B cell (primary cell): ENCODE measurements around the gene SMARCD2.

Source experiments
- EZH2 ChIP-seq: IDR thresholded peaks from 2 replicates; pipeline ENCODE4 v1.6.1; 2012; ENCODE audit warnings: borderline replicate concordance, low read depth, mild to moderate bottlenecking, moderate library complexity, low read length; ENCODE audit not compliant: insufficient read depth, poor library complexity, severe bottlenecking
- TF ChIP-seq, protein P1 (sequence below): fragments of 200-600 bp; IDR thresholded peaks from one replicate; pipeline ENCODE4 v1.8.0; 2022; ENCODE audit warnings: antibody characterized with exemption, mild to moderate bottlenecking

- TF ChIP-seq, protein P1, sequence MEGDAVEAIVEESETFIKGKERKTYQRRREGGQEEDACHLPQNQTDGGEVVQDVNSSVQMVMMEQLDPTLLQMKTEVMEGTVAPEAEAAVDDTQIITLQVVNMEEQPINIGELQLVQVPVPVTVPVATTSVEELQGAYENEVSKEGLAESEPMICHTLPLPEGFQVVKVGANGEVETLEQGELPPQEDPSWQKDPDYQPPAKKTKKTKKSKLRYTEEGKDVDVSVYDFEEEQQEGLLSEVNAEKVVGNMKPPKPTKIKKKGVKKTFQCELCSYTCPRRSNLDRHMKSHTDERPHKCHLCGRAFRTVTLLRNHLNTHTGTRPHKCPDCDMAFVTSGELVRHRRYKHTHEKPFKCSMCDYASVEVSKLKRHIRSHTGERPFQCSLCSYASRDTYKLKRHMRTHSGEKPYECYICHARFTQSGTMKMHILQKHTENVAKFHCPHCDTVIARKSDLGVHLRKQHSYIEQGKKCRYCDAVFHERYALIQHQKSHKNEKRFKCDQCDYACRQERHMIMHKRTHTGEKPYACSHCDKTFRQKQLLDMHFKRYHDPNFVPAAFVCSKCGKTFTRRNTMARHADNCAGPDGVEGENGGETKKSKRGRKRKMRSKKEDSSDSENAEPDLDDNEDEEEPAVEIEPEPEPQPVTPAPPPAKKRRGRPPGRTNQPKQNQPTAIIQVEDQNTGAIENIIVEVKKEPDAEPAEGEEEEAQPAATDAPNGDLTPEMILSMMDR = no peak
- TF ChIP-seq EZH2 = no peak
These were observed 12.7 kb upstream of the SMARCD2 start for GRCh38 chr17:63855185-63855584.
